GM19240 (cell line): ENCODE data around the gene TIMP1.
A peak's percentile ranks its signal among the peaks of the same experiment; 100 is the strongest.

Experiments
- DNase-seq: peaks from one replicate; pipeline ENCODE4 v3.0.0; 2011; ENCODE audit warnings: low spot score; ENCODE audit not compliant: insufficient read length

Gene TIMP1

GRCh38 chrX:47581731-47582647 is at the start of gene TIMP1:
Gene TIMP1, plus strand, starts transcription at chrX:47582436. Its CDS starts 980 bp downstream, at chrX:47583416.
- DNase-seq: peak; percentile 61

GRCh38 chrX:47539860-47540259 is 42.4 kb upstream of the TIMP1 start:
- DNase-seq: no peak

GRCh38 chrX:47540754-47541538 is 41.3 kb upstream of the TIMP1 start:
- DNase-seq: no peak

DNA sequence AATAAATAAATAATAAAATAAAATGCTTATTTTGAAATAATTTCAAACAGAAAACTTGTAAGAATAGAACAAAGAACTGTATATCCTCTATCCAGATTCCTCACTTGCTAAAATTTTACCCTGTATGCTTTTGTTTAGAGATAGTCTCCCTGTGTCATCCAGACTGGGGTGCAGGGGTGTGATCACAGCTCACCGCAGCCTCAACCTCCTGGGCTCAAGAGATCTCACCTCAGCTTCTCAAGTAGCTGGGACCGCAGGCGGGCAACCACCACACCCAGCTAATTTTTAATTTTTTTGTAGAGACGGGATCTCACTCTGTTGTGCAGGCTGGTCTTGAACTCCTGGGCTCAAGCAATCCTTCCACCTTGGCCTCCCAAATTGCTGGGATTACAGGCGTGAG is 38.7 kb upstream of the TIMP1 start:
- no peak for DNase-seq

GRCh38 chrX:47556045-47556623 is 26.1 kb upstream of the TIMP1 start:
- no peak for DNase-seq

DNA sequence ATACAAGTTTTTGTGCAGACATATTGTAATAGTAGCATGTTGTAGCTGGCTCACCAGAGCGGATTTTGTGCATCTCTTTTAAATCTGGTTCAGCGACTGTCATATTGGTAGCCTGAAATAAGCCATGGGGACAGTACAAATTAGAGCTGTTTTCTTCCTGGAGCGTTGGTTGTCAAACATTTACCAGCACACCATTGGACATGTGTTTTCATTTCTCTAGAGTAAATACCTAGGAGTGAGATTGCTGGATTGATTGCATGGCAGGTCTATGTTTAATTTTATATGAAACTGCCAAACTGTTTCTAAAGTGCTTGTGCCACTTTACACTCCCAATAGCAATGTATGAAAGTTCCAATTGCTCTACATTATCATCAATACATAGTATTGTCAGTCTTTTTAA is 23.8 kb upstream of the TIMP1 start:
- no peak for DNase-seq

GRCh38 chrX:47560179-47560933 is 21.9 kb upstream of the TIMP1 start:
- no peak for DNase-seq

DNA sequence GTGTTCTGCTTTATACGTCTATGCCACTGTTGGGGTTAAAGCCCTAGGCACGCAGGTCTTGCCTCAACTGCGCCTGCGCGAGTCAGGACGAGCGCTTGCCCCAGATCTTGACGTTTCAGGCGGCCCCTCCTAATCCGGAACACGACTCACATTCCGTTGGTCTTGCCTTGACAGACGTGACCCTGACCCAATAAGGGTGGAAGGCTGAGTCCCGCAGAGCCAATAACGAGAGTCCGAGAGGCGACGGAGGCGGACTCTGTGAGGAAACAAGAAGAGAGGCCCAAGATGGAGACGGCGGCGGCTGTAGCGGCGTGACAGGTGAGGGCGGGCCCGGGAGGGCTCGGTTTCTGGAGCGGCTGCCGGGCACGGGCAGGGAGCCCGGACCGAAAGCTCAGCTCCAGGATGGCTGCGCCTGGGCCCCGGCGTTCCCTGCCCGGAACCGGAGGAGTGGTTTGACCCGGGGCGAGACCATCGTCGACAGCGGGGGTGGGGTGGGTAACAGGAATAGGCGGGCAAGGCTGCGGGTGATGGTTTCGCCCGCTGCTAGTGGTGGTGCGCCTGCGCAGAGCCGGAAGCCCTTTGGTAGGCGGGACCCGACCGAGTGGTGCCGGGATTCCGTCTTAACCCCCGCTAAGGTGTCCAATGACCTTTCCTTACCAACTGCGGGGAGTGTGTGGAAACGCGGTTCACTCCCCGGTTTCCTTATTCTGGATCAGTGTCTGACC is 21.1 kb upstream of the TIMP1 start, which contains the start of gene ARAF:
TSS of gene ARAF (plus strand) at position 272 of the 725 bp plus-strand sequence. CDS start 1,763 bp downstream, outside the sequence.
- DNase-seq: peak; percentile 66

DNA sequence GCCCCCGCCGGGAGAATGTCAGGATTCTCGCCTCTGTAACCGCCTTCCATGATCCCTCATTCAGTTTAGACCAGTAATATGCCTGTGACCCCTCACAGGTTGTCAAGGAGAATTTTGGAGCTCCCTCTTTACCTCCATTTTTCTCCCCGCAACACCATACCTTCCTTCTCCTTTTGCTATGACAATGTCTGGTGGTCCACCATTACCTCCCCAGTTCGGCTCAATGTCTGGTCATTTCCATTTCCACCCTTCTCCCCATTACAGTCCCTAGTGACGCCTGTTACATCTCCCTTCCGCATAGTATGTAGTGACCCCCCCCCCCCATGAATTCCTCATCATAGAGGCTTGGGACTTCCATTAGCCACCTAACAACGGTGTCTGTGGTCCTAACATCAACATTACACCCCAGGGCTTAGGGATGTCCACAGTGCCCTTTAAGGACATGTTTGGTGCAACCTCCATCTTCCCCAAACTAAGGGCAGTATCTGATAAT is 20.5 kb upstream of the TIMP1 start:
- DNase-seq: no peak

- no peak for DNase-seq
These were observed 19.5 kb upstream of the TIMP1 start for GRCh38 chrX:47562615-47563243.

GRCh38 chrX:47563801-47564315 is 18.4 kb upstream of the TIMP1 start:
- no peak for DNase-seq

DNA sequence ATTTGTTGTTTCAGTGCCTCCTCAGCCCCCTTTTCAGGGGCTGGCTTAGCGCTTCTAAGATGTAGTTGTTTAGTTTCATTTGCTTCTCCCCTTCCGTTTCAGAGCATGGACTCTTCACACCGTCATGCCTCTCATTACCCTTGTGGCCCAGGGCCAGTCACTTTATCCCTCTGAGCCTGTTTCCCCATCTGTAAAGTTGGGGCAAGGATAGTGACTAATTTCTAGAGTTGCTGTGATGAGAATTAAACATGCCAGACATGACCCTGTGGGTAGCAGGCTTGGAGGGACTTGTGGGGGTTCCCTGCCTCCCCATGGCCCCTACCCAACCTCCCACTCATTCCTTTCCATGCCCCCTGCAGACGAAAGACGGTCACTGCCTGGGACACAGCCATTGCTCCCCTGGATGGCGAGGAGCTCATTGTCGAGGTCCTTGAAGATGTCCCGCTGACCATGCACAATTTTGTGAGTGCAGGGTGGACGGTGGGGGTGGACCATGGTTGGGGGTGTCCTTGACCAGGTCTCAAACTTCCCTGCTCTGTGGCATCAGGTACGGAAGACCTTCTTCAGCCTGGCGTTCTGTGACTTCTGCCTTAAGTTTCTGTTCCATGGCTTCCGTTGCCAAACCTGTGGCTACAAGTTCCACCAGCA is 17.7 kb upstream of the TIMP1 start:
- DNase-seq: no peak

DNA sequence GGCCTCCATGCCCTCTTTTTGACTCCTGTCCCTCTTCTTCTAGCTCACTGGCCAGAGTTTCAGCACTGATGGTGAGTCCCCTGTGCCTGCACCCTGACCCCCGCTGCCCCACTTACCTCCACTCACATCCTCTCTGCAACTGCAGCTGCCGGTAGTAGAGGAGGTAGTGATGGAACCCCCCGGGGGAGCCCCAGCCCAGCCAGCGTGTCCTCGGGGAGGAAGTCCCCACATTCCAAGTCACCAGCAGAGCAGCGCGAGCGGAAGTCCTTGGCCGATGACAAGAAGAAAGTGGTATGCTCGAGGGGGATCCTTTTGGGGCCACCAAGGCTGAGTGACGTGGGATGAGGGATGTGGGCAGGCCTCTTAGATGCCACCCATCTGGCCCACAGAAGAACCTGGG is 15.4 kb upstream of the TIMP1 start:
- DNase-seq: no peak

DNA sequence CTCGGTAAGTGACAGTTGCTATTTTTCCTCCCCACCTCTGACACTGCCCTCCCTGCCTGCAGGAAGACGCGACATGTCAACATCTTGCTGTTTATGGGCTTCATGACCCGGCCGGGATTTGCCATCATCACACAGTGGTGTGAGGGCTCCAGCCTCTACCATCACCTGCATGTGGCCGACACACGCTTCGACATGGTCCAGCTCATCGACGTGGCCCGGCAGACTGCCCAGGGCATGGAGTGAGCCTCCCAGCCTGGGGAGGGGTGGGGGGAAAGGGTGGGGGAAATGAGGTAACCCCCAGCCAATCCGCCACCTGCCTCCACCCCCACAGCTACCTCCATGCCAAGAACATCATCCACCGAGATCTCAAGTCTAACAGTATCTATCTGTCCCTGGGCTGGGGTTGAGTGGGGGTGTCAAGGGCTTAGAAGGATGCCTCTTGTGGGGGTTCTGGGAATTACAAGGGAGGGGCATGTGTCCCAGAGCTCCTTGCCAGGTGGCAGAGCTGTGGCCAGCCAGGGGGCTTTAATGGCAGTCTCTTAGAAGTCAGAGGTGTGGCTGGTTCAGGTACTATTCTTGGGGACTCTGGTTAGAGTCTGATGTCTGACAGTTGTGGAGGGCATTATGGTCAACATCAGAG is 13.5 kb upstream of the TIMP1 start:
- DNase-seq: no peak

DNA sequence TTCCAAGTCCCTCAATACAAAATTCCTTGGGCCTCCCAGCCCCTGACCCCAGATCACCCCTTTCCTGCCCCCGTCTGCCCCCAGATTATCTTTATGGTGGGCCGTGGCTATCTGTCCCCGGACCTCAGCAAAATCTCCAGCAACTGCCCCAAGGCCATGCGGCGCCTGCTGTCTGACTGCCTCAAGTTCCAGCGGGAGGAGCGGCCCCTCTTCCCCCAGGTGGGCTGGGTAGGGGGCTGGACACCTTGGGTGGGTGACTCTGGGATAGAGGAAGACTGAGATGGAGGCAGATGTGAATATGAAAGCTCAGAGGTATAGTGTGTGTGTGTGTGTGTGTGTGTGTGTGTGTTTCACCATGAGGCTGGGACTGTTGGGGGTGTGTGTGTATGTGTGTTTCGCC is 11.4 kb upstream of the TIMP1 start:
- DNase-seq: no peak

GRCh38 chrX:47571215-47571614 is 11.0 kb upstream of the TIMP1 start:
- no peak for DNase-seq

- no peak for DNase-seq
These were observed 10.3 kb upstream of the TIMP1 start for GRCh38 chrX:47571896-47572295.

DNA sequence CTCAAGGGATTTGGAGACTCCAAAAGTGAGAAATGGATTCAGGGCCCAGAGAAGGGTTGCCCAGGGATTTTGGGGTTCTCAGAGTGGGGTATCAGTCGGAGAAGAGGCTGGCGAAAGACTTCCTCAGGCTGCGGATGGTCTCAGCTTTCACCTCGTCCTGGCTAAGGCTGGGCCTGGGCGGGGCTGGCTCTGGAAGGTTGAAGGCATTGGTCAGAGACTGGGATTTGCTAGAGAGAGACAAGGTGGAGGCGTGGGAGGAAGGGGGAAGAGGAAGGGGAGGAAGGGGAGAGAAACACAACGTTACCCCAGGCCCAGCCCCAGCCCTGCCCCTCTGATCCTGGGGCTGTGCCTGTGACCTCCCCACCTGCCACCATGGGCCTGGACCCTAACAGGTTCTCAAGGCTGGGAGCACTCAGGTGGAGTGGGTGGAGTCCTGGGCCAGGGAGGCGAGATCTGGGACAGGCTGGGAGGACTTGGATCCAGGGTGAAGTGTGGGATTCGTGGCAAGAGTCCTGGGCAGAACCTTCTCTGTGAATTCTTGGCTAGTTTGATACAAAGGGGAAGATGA is 9.4 kb upstream of the TIMP1 start:
- DNase-seq: no peak
